Esophagus squamous epithelium (tissue), 5 donors: Measurements from ENCODE around the gene ZNF398. TPM values are rescaled to one million over a fixed set of nuclear protein-coding genes. Genes with fewer than 3 reads are reported as not detected.
"Not testable (repeated sequence)": the region's sequence is repeated elsewhere in the genome, so short reads cannot be mapped to it uniquely, and the experiment has no call there.

ENCODE experiments used
- DNase-seq: peaks from one replicate; lab custom pipeline; 2025; lab: John Stamatoyannopoulos, UW
- H3K27ac ChIP-seq, 4 donors: fragments of 200-600 bp; sonication (generic); one replicate each; pipeline ENCODE4 v1.5.1; 2016 to 2019; ENCODE audit warnings: mild to moderate bottlenecking in 1 of 4
- H3K27me3 ChIP-seq, 4 donors: fragments of 200-600 bp; sonication (generic); 1 replicate in 3 of 4; 2 replicates in 1 of 4; pipeline versions ENCODE4 v1.5.1 to v1.6.0; 2017 to 2021; ENCODE audit warnings: antibody characterized with exemption in 1 of 4
- H3K36me3 ChIP-seq, 3 donors: fragments of 200-600 bp; sonication (generic); one replicate each; pipeline ENCODE4 v1.5.1; 2016 to 2019
- H3K4me1 ChIP-seq, 3 donors: fragments of 200-600 bp; sonication (generic); one replicate each; pipeline ENCODE4 v1.5.1; 2017 to 2019
- H3K4me3 ChIP-seq, 4 donors: fragments of 200-600 bp; sonication (generic); 1 replicate in 3 of 4; 2 replicates in 1 of 4; pipeline ENCODE4 v1.5.1; 2016 to 2019; ENCODE audit warnings: mild to moderate bottlenecking in 2 of 4, moderate library complexity in 1 of 4
- H3K9me3 ChIP-seq, 3 donors: fragments of 200-600 bp; sonication (generic); one replicate each; pipeline ENCODE4 v1.5.1; 2016 to 2019
- POLR2A ChIP-seq, 4 donors: fragments of 450-650 bp; IDR thresholded peaks; one replicate each; pipeline ENCODE4 v1.6.1; 2017; ENCODE audit warnings: antibody characterized with exemption in 4 of 4, mild to moderate bottlenecking in 4 of 4, moderate library complexity in 3 of 4
- WGBS, 2 donors: methylation state at CpG; one replicate each; pipeline ENCODE4 v1.1.5; 2018; 5-methylcytosine and 5-hydroxymethylcytosine counted together
- intact Hi-C: fragments of 100-400 bp; cut with DNase I; formaldehyde crosslinking; loops from one replicate; pipeline ENCODE4 v1.15.0; 2022
- total RNA-seq, 4 donors: library from RNA; depleted of rRNA; stranded (reverse); fragments of >200 nt; gene quantifications; one replicate each; pipeline ENCODE4 v1.1.0, GENCODE V29; 2016
- TF ChIP-seq, protein P1 (sequence below), 6 experiments: fragments of 450-650 bp in 4 of 6; fragments of 200-600 bp in 2 of 6; sonication (generic) in 2 of 6; IDR thresholded peaks; one replicate each; pipeline ENCODE4 v1.5.1; 2016 to 2019; ENCODE audit warnings: antibody characterized with exemption in 6 of 6, mild to moderate bottlenecking in 4 of 6, moderate library complexity in 4 of 6
- donor health status: DM: yes; HTN: yes; CAD: no.

ZNF398 gene
- total RNA-seq, 4 donors from 2014 or later: 8.9 to 20.8 (median 12.6) TPM

GRCh38 chr7:149225106-149225505 is 77.9 kb downstream of the ZNF398 start:
- Histone ChIP-seq H3K36me3 (peaks cover 7 to 64% (median 23%) of the 10 kb centered on the region in 3 donors), H3K9me3 (no peaks in the 10 kb centered on the region), H3K27ac (no peak overlapping the region), H3K4me3 (no peak overlapping the region), H3K27me3 (no peaks in the 10 kb centered on the region), H3K4me1 (no peaks in the 10 kb centered on the region)
- DNase-seq: no peak
- 91 to 100% methylated on average over 2 to 19 of the region's 19 CpGs for WGBS, 2 donors
- TF ChIP-seq POLR2A (IDR thresholded peaks at IDR 0.05): no peak
- TF ChIP-seq, protein P1, sequence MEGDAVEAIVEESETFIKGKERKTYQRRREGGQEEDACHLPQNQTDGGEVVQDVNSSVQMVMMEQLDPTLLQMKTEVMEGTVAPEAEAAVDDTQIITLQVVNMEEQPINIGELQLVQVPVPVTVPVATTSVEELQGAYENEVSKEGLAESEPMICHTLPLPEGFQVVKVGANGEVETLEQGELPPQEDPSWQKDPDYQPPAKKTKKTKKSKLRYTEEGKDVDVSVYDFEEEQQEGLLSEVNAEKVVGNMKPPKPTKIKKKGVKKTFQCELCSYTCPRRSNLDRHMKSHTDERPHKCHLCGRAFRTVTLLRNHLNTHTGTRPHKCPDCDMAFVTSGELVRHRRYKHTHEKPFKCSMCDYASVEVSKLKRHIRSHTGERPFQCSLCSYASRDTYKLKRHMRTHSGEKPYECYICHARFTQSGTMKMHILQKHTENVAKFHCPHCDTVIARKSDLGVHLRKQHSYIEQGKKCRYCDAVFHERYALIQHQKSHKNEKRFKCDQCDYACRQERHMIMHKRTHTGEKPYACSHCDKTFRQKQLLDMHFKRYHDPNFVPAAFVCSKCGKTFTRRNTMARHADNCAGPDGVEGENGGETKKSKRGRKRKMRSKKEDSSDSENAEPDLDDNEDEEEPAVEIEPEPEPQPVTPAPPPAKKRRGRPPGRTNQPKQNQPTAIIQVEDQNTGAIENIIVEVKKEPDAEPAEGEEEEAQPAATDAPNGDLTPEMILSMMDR (IDR thresholded peaks at IDR 0.05): no peak
- intact Hi-C loops: no loop called here

GRCh38 chr7:149225656-149226055 is 78.4 kb downstream of the ZNF398 start:
- no peak for DNase-seq
- intact Hi-C loops: no loop called here
- Histone ChIP-seq H3K9me3 (no peaks in the 10 kb centered on the region), H3K27ac (no peak overlapping the region), H3K4me1 (no peaks in the 10 kb centered on the region), H3K27me3 (no peaks in the 10 kb centered on the region), H3K36me3 (peaks cover 7 to 59% (median 23%) of the 10 kb centered on the region in 3 donors), H3K4me3 (no peak overlapping the region)
- TF ChIP-seq, protein P1 (IDR thresholded peaks at IDR 0.05): no peak
- no peak for TF ChIP-seq POLR2A (IDR thresholded peaks at IDR 0.05)
- WGBS, 2 donors: 88 to 89% methylated on average over 15 to 16 of the region's 22 CpGs

GRCh38 chr7:149226366-149226765 is 79.1 kb downstream of the ZNF398 start:
- H3K4me1 ChIP-seq, DNase-seq, H3K9me3 ChIP-seq, H3K4me3 ChIP-seq, H3K27ac ChIP-seq, intact Hi-C loops, H3K27me3 ChIP-seq: not testable (repeated sequence)
- H3K36me3 ChIP-seq: peaks cover 7 to 52% (median 19%) of the 10 kb centered on the region in 3 donors
- 90 to 91% methylated on average over 13 to 16 of the region's 17 CpGs for WGBS, 2 donors

GRCh38 chr7:149226840-149227494 is 79.7 kb downstream of the ZNF398 start:
- no peak overlapping the region for H3K27ac ChIP-seq
- no peaks in the 10 kb centered on the region for H3K27me3 ChIP-seq
- peaks cover 7 to 46% (median 13%) of the 10 kb centered on the region in 3 donors for H3K36me3 ChIP-seq
- no peak for TF ChIP-seq POLR2A (IDR thresholded peaks at IDR 0.05)
- TF ChIP-seq, protein P1 (IDR thresholded peaks at IDR 0.05): no peak
- DNase-seq: no peak
- no peaks in the 10 kb centered on the region for H3K9me3 ChIP-seq
- intact Hi-C loops: no loop called here
- WGBS, 2 donors: 30 to 90% methylated on average over 2 to 3 of the region's 6 CpGs
- H3K4me3 ChIP-seq: no peak overlapping the region
- H3K4me1 ChIP-seq: no peaks in the 10 kb centered on the region

- Histone ChIP-seq H3K27ac (no peak overlapping the region), H3K4me1 (peaks cover 0 to 18% (median 7%) of the 10 kb centered on the region in 3 donors), H3K4me3 (no peak overlapping the region), H3K9me3 (no peaks in the 10 kb centered on the region), H3K27me3 (no peaks in the 10 kb centered on the region), H3K36me3 (peaks cover 7 to 26% (median 12%) of the 10 kb centered on the region in 3 donors)
- 54 to 62% methylated on average over 7 of the region's 7 CpGs for WGBS, 2 donors
- TF ChIP-seq, protein P1 (IDR thresholded peaks at IDR 0.05): no peak
- TF ChIP-seq POLR2A (IDR thresholded peaks at IDR 0.05): no peak
- intact Hi-C loops: no loop called here
- DNase-seq: no peak
Observed at GRCh38 chr7:149228831-149229471, 81.7 kb downstream of the ZNF398 start.
